GM21825 (cell line): Measurements from ENCODE around the gene CD40.

ENCODE experiments used
- ATAC-seq: cut with Tn5 transposase; IDR thresholded peaks from one replicate; pipeline ENCODE4 v1.9.1; 2021; ENCODE audit warnings: mild to moderate bottlenecking, moderate library complexity; ENCODE audit not compliant: unreplicated experiment

Gene CD40

GRCh38 chr20:46169245-46170171, 51.4 kb downstream of the CD40 start:
- no peak for ATAC-seq

DNA sequence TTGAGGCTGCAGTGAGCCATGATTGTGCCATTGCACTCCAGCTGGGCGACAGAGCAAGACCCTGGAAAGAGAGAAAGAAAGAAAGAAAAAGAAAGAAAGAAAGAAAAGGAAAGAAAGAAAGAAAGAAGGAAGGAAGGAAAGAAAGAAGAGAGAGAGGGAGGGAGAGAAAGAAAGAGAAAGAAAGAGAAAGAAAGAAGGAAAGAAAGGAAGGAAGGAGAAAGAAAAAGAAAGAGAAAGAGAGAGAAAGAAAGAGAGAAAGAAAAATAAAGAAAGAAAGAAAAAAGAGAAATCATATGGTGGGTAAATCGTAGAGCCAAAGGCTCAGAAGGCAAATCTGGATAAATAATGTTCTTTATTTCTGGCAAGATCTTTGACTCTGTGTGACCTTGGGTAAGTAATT, 53.4 kb downstream of the CD40 start:
- no peak for ATAC-seq

GRCh38 chr20:46171909-46172308, 53.8 kb downstream of the CD40 start:
- no peak for ATAC-seq

GRCh38 chr20:46172455-46172854, 54.3 kb downstream of the CD40 start:
- no peak for ATAC-seq

DNA sequence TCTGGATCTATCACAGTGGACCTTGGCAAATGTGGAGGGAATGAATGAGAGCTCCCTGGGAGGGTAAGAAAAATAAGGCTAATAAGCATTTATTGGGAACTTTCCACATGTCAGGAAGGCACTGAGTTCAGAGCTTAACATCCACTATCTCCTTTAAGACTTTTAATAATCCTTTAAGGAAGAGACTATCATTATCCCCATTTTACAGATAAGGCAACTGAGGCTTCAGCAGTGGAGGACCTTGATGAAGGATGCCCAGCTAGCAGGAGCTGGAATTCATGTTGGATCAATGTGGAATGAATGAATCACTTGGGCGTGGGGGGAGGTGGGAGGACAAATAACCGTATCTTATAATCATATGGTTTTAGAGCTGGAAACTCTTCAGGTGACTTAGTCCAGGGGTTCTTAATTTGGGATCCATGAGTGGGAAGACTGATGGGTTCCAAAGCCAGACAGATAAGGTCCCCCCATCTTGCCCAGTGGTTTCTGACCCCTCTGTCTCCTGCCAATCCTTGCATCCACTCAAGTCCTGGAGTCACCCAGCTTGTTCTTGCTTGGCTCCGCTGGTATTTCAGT, 54.9 kb downstream of the CD40 start:
- no peak for ATAC-seq

DNA sequence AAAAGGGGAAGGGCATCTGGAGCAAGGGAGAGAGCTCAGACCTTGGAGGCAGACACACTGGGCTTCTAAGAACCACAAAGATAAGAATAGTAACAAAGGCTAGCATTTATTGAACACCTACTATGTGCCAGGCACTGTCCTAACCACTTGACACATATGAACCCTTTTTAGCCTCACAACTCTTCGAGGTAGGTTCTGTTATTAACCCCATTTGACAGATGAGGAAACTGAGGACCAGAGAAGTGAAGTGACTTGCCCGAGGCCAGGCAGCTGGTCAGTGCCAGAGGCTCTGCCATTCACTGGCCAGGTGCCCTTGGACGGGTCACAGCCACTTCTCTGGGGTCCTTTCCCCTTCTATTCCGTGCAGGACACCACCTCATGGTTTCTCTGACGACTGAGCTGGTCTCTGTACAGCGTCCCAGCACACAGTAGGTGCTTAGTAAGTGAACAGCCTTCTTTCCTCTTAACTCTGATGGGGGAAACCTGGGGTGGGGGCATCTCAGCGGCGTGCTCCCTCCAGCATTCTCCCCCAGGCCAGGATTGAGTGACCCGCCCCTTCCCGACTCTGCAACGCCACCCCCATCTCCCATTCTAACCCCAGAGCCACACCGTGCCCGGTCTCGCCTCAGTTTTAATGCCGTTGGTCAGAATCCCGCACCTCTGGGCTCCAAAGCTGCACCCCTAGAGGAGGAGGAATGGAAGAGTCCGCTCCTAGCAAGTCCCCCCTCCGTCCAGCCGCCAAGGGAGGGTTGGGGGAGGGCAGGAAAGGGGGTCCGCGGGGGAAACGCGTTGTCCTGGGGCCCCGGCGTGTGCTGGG, 55.7 kb downstream of the CD40 start:
- ATAC-seq, result no peak

GRCh38 chr20:46174469-46175126, 56.5 kb downstream of the CD40 start:
- ATAC-seq, result no peak

GRCh38 chr20:46175127-46175494, 57.0 kb downstream of the CD40 start:
- ATAC-seq, result no peak

DNA sequence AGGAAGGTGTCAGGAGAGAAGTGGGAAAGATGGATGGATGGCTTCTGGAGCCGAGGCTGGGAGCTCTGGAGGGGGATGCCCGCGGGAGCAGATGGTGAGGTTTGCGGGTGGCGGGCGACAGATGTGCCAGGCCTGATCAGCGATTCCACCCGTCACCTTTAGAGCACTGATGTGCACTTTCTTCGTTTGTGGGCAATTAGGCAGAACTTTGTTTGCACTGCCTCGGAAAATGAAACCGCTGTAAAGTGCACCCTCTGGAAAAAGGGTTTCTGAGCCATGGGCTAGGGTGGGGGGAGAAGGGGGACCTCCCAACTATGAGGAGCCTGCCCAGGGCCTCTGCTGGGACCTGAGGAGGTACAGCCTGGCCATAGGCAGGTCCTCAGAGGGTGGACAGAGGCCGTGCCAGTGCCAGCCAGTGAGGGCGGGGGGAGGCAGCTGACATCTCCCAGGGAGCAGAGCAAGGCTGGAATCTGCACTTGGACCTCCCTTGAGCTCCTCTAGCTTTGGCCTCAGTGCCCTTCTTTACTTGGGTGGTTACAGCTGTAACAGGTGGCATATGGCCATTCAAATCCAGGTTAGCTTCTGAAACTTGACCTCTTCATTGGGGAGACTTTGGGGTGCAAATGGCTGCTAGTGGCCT, 58.7 kb downstream of the CD40 start:
- no peak for ATAC-seq

DNA sequence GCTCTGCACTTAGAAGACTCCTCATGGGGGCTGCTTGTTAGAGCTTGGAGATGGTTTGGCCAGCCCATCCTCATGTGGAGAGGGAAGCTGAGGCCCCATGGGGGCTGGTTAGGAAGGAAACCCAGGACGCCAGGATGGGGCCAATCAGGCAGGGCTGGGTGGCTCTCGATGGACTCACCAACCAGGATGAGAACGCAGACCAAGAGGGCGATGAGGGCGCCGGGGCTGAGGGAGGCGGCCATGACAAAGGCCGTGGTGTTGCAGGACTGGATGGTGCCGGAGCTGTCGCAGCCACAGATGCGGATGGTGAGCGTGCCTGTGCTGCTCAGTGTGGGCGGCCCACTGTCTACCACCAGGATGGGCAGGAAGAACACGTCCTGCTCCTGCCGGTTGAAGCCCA, 59.7 kb downstream of the CD40 start:
- ATAC-seq, result no peak

GRCh38 chr20:46178891-46179290, 60.8 kb downstream of the CD40 start:
- no peak for ATAC-seq
